K562 (cell line): ENCODE measurements around the gene PTPN1. TPM values are rescaled to one million over a fixed set of nuclear protein-coding genes. Genes with fewer than 3 reads are reported as not detected.

Experiments used
- ATF7 ChIP-seq: fragments of 450-650 bp; IDR thresholded peaks from 2 replicates; pipeline ENCODE4 v1.7.1; 2014; ENCODE audit warnings: mild to moderate bottlenecking, moderate library complexity
- CCNT2 ChIP-seq: IDR thresholded peaks from 2 replicates; pipeline ENCODE4 v1.6.1; 2011; ENCODE audit warnings: borderline replicate concordance, low read depth, mild to moderate bottlenecking, moderate library complexity, mixed read lengths, low read length; ENCODE audit not compliant: insufficient read length; ENCODE audit errors: extremely low read depth
- DPF2 ChIP-seq: fragments of 450-650 bp; IDR thresholded peaks from 2 replicates; pipeline ENCODE4 v1.6.1; 2016
- ELF1 ChIP-seq: fragments of 200-800 bp; sonication (Bioruptor generic); IDR thresholded peaks from 2 replicates; pipeline ENCODE4 v1.6.1; 2016; ENCODE audit warnings: missing genetic modification characterization, missing compliant biosample characterization
- ESRRB ChIP-seq: fragments of 250-450 bp; sonication (Bioruptor Pico); IDR thresholded peaks from 2 replicates; pipeline ENCODE4 v1.5.0; 2020; ENCODE audit warnings: mild to moderate bottlenecking, moderate library complexity, borderline replicate concordance
- FOXP1 ChIP-seq: sonication (generic); formaldehyde crosslinking; IDR thresholded peaks from 2 replicates; pipeline ENCODE4 v1.8.0; 2022; ENCODE audit warnings: mild to moderate bottlenecking, missing genetic modification reagents
- GATAD2B ChIP-seq: fragments of 450-650 bp; IDR thresholded peaks from 2 replicates; pipeline ENCODE4 v1.6.1; 2017; ENCODE audit warnings: mild to moderate bottlenecking, borderline replicate concordance
- GTF2F1 ChIP-seq: IDR thresholded peaks from 2 replicates; pipeline ENCODE4 v1.6.1; 2011; ENCODE audit warnings: low read depth, low read length, improper control_type of control experiment
- KAT8 ChIP-seq: fragments of 450-650 bp; IDR thresholded peaks from 2 replicates; pipeline ENCODE4 v1.6.1; 2016; ENCODE audit warnings: low read depth, mild to moderate bottlenecking
- NFXL1 ChIP-seq: fragments of 450-650 bp; formaldehyde crosslinking; IDR thresholded peaks from 2 replicates; pipeline ENCODE4 v1.4.0; 2021; ENCODE audit warnings: mild to moderate bottlenecking
- RBM34 ChIP-seq: fragments of 200-400 bp; formaldehyde crosslinking; IDR thresholded peaks from 2 replicates; pipeline ENCODE4 v1.6.1; 2018; ENCODE audit warnings: low read length, borderline replicate concordance; ENCODE audit not compliant: insufficient read depth
- SMARCA4 ChIP-seq: fragments of 450-650 bp; IDR thresholded peaks from 2 replicates; pipeline ENCODE4 v1.6.1; 2016
- TAF1 ChIP-seq: IDR thresholded peaks from 2 replicates; pipeline ENCODE4 v1.6.1; 2011; ENCODE audit warnings: mild to moderate bottlenecking, low read length, moderate library complexity; ENCODE audit not compliant: insufficient read depth, control insufficient read depth, severe bottlenecking; ENCODE audit errors: extremely low read depth
- TRIM28 ChIP-seq: fragments of 450-650 bp; IDR thresholded peaks from 2 replicates; pipeline ENCODE4 v1.6.1; 2017
- ZBTB8A ChIP-seq: fragments of 450-650 bp; IDR thresholded peaks from 2 replicates; pipeline ENCODE4 v1.6.1; 2018; ENCODE audit warnings: mild to moderate bottlenecking, moderate library complexity; ENCODE audit not compliant: partially characterized antibody
- ZNF212 ChIP-seq: fragments of 450-650 bp; formaldehyde crosslinking; IDR thresholded peaks from 2 replicates; pipeline ENCODE4 v1.4.0; 2020; ENCODE audit warnings: mild to moderate bottlenecking
- ZNF217 ChIP-seq: sonication (generic); formaldehyde crosslinking; IDR thresholded peaks from 2 replicates; pipeline ENCODE4 v1.8.0; 2022; ENCODE audit warnings: mild to moderate bottlenecking, missing genetic modification reagents
- ZNF696 ChIP-seq: fragments of 250-450 bp; sonication (Bioruptor Pico); conservative IDR thresholded peaks from 2 replicates; pipeline ENCODE4 v1.4.0; 2020; ENCODE audit warnings: mild to moderate bottlenecking, moderate library complexity
- polyA plus RNA-seq, 8 experiments: library from polyadenylated mRNA; depleted of rRNA in 4 of 8; stranded (reverse) in 5 of 8; unstranded in 3 of 8; fragments of >200 nt; fragmentation: Nextera tagmentation in 2 of 8; fragmentation: Illumina TruSeq in 1 of 8; extraction: Ambion mirVana in 2 of 8; extraction: Trizol in 1 of 8; gene quantifications; 2 replicates each; pipeline versions ENCODE4 v1.2.1 to v1.2.3, GENCODE V29; 2011 to 2014; ENCODE audit warnings: inconsistent platforms in 1 of 8, missing spikeins in 1 of 8
- total RNA-seq, 7 experiments: library from RNA; depleted of rRNA in 6 of 7; stranded (reverse); fragments of >200 nt in 6 of 7; fragmentation: Illumina TruSeq in 2 of 7; extraction: Trizol in 2 of 7; gene quantifications; 2 replicates each; pipeline versions ENCODE4 v1.2.1 to v1.2.3, GENCODE V29; 2011 to 2021; ENCODE audit warnings: low replicate concordance in 1 of 7
- TF ChIP-seq, protein P1 (sequence below): sonication (generic); formaldehyde crosslinking; IDR thresholded peaks from 2 replicates; pipeline ENCODE4 v1.8.1; 2023; ENCODE audit warnings: mild to moderate bottlenecking, missing genetic modification reagents
- TF ChIP-seq, protein P2 (sequence below): IDR thresholded peaks from 2 replicates; pipeline ENCODE4 v1.6.1; 2012; ENCODE audit warnings: low read depth, low read length, improper control_type of control experiment, borderline replicate concordance
- TF ChIP-seq, protein P3 (sequence below), 3 experiments: fragments of 200-800 bp in 1 of 3; sonication (Bioruptor generic) in 1 of 3; sonication (generic) in 1 of 3; formaldehyde crosslinking in 1 of 3; IDR thresholded peaks; 2 replicates each; pipeline versions ENCODE4 v1.6.1 to v1.8.0; 2016 to 2022; ENCODE audit warnings: mild to moderate bottlenecking in 2 of 3, missing compliant biosample characterization in 2 of 3, missing genetic modification characterization in 2 of 3, missing genetic modification reagents in 1 of 3
- TF ChIP-seq, protein P4 (sequence below): fragments of 450-650 bp; IDR thresholded peaks from 2 replicates; pipeline ENCODE4 v1.7.1; 2018; ENCODE audit warnings: mild to moderate bottlenecking, low read depth; ENCODE audit not compliant: partially characterized antibody

The PTPN1 gene
- total and polyA plus RNA-seq, 9 of the 15 experiments (the other 6 are each of a cell fraction or from before 2014, with no cell fraction given): 11.0 to 85.3 (median 54.0) TPM

- TF ChIP-seq ESRRB (CRISPR knock-in tag) (no peak), CCNT2 (no peak), SMARCA4 (peak; percentile 78), GTF2F1 (no peak), DPF2 (peak; percentile 87), KAT8 (peak; percentile 68), GATAD2B (peak; percentile 59), ELF1 (no peak; the same call in 1 of the 2 replicates), ZNF212 (CRISPR knock-in tag) (no peak), NFXL1 (CRISPR knock-in tag) (no peak), FOXP1 (no peak; the same call in 1 of the 2 replicates), TAF1 (no peak), ZNF217 (no peak), RBM34 (no peak), ZNF696 (no peak), ZBTB8A (no peak), TRIM28 (no peak), ATF7 (peak; percentile 32; the same call in 1 of the 2 replicates)
- TF ChIP-seq, protein P1, sequence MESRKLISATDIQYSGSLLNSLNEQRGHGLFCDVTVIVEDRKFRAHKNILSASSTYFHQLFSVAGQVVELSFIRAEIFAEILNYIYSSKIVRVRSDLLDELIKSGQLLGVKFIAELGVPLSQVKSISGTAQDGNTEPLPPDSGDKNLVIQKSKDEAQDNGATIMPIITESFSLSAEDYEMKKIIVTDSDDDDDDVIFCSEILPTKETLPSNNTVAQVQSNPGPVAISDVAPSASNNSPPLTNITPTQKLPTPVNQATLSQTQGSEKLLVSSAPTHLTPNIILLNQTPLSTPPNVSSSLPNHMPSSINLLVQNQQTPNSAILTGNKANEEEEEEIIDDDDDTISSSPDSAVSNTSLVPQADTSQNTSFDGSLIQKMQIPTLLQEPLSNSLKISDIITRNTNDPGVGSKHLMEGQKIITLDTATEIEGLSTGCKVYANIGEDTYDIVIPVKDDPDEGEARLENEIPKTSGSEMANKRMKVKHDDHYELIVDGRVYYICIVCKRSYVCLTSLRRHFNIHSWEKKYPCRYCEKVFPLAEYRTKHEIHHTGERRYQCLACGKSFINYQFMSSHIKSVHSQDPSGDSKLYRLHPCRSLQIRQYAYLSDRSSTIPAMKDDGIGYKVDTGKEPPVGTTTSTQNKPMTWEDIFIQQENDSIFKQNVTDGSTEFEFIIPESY (CRISPR knock-in tag): no peak
- TF ChIP-seq, protein P2, sequence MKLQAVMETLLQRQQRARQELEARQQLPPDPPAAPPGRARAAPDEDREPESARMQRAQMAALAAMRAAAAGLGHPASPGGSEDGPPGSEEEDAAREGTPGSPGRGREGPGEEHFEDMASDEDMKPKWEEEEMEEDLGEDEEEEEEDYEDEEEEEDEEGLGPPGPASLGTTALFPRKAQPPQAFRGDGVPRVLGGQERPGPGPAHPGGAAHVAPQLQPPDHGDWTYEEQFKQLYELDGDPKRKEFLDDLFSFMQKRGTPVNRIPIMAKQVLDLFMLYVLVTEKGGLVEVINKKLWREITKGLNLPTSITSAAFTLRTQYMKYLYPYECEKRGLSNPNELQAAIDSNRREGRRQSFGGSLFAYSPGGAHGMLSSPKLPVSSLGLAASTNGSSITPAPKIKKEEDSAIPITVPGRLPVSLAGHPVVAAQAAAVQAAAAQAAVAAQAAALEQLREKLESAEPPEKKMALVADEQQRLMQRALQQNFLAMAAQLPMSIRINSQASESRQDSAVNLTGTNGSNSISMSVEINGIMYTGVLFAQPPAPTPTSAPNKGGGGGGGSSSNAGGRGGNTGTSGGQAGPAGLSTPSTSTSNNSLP: peak; percentile 58; the same call in 1 of the 2 replicates
- TF ChIP-seq, protein P3, sequence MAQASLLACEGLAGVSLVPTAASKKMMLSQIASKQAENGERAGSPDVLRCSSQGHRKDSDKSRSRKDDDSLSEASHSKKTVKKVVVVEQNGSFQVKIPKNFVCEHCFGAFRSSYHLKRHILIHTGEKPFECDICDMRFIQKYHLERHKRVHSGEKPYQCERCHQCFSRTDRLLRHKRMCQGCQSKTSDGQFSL (CRISPR knock-in tag; IDR thresholded peaks at IDR 0.05): no peak
- TF ChIP-seq, protein P3 (tag; IDR thresholded peaks at IDR 0.05): peak in 1 of 2 experiments; percentile 84; a peak in 2 of 4 replicates
- TF ChIP-seq, protein P4, sequence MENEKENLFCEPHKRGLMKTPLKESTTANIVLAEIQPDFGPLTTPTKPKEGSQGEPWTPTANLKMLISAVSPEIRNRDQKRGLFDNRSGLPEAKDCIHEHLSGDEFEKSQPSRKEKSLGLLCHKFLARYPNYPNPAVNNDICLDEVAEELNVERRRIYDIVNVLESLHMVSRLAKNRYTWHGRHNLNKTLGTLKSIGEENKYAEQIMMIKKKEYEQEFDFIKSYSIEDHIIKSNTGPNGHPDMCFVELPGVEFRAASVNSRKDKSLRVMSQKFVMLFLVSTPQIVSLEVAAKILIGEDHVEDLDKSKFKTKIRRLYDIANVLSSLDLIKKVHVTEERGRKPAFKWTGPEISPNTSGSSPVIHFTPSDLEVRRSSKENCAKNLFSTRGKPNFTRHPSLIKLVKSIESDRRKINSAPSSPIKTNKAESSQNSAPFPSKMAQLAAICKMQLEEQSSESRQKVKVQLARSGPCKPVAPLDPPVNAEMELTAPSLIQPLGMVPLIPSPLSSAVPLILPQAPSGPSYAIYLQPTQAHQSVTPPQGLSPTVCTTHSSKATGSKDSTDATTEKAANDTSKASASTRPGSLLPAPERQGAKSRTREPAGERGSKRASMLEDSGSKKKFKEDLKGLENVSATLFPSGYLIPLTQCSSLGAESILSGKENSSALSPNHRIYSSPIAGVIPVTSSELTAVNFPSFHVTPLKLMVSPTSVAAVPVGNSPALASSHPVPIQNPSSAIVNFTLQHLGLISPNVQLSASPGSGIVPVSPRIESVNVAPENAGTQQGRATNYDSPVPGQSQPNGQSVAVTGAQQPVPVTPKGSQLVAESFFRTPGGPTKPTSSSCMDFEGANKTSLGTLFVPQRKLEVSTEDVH: no peak
Measured at GRCh38 chr20:50482396-50482981, 27.7 kb upstream of the PTPN1 start (continued).
